ENCODE results near the gene CDK10.

DNA sequence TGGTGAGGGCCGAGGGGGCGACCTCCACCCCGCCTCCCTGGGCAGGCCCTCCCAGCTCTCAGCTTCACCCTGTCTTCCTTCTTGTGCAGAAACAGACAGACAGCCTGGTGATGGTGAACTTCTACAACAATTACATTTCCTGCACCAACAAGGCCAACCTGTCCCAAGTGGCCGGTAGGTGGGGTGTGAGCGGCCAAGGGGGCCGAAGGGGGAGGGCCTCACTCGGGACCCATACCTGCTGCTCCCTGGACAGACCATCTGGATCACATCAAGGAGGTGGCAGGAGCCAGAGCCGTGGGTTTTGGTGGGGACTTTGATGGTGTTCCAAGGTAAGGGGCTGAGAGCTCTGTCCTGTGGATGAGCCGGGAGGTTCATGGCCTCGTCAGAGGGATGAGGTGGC lies 49.1 kb upstream of the CDK10 start:
- no peak for TF ChIP-seq POLR2A (IDR thresholded peaks at IDR 0.05; ENCODE audit: low read depth, low read length)
- no peak for TF ChIP-seq TAF1 (IDR thresholded peaks at IDR 0.05; ENCODE audit: borderline replicate concordance, low read depth, low read length)

Measured in GM12892 (cell line).